Cardiac fibroblast (primary cell): ENCODE measurements around the gene VSIG2.

Source experiments
- DNase-seq, 2 donors: peaks; one replicate each; pipeline versions ENCODE4 v3.0.0 to v3.0.0-alpha.2; 2010; ENCODE audit warnings: low read depth in 2 of 2
- H3K4me3 ChIP-seq, 2 donors: replicated peaks in 1 of 2; 1 replicate in 1 of 2; 2 replicates in 1 of 2; pipeline ENCODE4 v1.5.1; 2011; ENCODE audit warnings: low read depth in 2 of 2, low read length in 2 of 2, mild to moderate bottlenecking in 2 of 2, moderate library complexity in 1 of 2
- TF ChIP-seq, protein P1 (sequence below): IDR thresholded peaks from one replicate; pipeline ENCODE4 v1.5.1; 2011; ENCODE audit warnings: low read depth, mild to moderate bottlenecking, low read length, inconsistent platforms

VSIG2 gene, protein sequence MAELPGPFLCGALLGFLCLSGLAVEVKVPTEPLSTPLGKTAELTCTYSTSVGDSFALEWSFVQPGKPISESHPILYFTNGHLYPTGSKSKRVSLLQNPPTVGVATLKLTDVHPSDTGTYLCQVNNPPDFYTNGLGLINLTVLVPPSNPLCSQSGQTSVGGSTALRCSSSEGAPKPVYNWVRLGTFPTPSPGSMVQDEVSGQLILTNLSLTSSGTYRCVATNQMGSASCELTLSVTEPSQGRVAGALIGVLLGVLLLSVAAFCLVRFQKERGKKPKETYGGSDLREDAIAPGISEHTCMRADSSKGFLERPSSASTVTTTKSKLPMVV

GRCh38 chr11:124751741-124752470 is at the start of gene VSIG2:
Gene VSIG2, minus strand, starts transcription at chr11:124752255. Its CDS starts 118 bp downstream, at chr11:124752137.
- no peak within 1 kb of the TSS for H3K4me3 ChIP-seq
- TF ChIP-seq, protein P1, sequence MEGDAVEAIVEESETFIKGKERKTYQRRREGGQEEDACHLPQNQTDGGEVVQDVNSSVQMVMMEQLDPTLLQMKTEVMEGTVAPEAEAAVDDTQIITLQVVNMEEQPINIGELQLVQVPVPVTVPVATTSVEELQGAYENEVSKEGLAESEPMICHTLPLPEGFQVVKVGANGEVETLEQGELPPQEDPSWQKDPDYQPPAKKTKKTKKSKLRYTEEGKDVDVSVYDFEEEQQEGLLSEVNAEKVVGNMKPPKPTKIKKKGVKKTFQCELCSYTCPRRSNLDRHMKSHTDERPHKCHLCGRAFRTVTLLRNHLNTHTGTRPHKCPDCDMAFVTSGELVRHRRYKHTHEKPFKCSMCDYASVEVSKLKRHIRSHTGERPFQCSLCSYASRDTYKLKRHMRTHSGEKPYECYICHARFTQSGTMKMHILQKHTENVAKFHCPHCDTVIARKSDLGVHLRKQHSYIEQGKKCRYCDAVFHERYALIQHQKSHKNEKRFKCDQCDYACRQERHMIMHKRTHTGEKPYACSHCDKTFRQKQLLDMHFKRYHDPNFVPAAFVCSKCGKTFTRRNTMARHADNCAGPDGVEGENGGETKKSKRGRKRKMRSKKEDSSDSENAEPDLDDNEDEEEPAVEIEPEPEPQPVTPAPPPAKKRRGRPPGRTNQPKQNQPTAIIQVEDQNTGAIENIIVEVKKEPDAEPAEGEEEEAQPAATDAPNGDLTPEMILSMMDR = no peak
- no peak for DNase-seq

GRCh38 chr11:124801014-124801413 is 49.0 kb upstream of the VSIG2 start:
- H3K4me3 ChIP-seq = peak overlapping the region; percentile 70 to 82
- DNase-seq = peak; percentile 60 to 65
- TF ChIP-seq, protein P1 = no peak

GRCh38 chr11:124800226-124800929 is 48.3 kb upstream of the VSIG2 start, which contains the start of gene MSANTD2:
Gene MSANTD2, minus strand, starts transcription at chr11:124800406. Its CDS starts 26 bp downstream, at chr11:124800380.
- TF ChIP-seq, protein P1 = no peak
- DNase-seq = peak; percentile 78 to 88
- H3K4me3 ChIP-seq = peak within 1 kb of the TSS; percentile 70 to 82

GRCh38 chr11:124799348-124800225 is 47.5 kb upstream of the VSIG2 start:
- DNase-seq = peak; percentile 28 to 38
- H3K4me3 ChIP-seq = peak overlapping the region; percentile 70 to 82
- TF ChIP-seq, protein P1 = no peak

DNA sequence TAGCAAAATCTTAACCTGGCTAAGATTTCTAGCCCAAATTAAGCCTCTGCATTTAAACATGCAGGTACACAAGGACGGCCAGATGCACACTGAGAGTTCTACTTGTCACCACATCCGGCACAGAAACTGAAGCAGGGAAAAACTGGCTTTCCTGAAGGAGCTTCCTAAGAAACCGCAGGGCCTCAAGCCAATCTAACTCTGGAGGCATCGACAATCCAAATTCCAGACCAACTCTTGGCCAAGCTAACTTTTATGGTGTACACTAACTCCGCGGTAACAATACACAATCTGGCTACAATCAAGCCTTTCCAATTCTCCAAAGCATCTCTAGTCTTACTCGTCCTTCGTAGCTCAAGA is 46.9 kb upstream of the VSIG2 start:
- peak overlapping the region; percentile 70 to 82 for H3K4me3 ChIP-seq
- TF ChIP-seq, protein P1 = no peak
- peak; percentile 55 to 68 for DNase-seq

DNA sequence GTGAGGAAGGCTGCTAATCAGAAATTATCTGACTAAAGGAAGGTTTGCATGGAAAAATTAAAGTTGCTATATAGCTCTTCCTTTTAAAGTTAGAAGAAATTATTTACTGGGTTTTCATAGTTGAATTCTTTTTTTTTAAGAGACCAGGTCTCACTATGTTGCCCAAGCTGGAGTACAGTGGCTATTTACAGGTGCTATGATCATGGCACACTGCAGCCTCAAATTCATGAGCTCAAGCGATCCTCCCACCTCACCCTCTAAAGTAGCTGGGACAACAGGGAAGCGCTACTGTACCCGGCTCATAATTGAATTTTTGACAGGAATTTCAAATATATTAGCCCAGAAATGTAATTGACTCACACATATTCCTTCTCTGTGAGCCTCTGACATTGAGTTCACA is 44.3 kb upstream of the VSIG2 start:
- H3K4me3 ChIP-seq = no peak overlapping the region
- TF ChIP-seq, protein P1 = no peak
- no peak for DNase-seq
